Astrocyte (in vitro differentiated cells and primary cell): Measurements from ENCODE around the gene KCNN3. TPM values are rescaled to one million over a fixed set of nuclear protein-coding genes. Genes with fewer than 3 reads are reported as not detected.

ENCODE experiments used
- DNase-seq: peaks from one replicate; pipeline ENCODE4 v3.0.0-alpha.2; 2010; ENCODE audit warnings: low read depth
- FAIRE-seq: peaks from 2 replicates; lab custom pipeline; 2011; peaks lifted over from hg19 to GRCh38; lab: Jason Lieb, UNC
- H2AFZ ChIP-seq: 2 replicates; pipeline ENCODE4 v1.6.0; 2012; ENCODE audit warnings: low read depth, low read length, inconsistent platforms
- H3K27ac ChIP-seq: 2 replicates; pipeline ENCODE4 v1.5.1; 2011; ENCODE audit warnings: low read depth, low read length, inconsistent platforms
- H3K27me3 ChIP-seq: 2 replicates; pipeline ENCODE4 v1.6.0; 2011; ENCODE audit warnings: low read length, inconsistent platforms; ENCODE audit not compliant: insufficient read depth
- H3K36me3 ChIP-seq: 2 replicates; pipeline ENCODE4 v1.5.1; 2011; ENCODE audit warnings: low read length, inconsistent platforms; ENCODE audit not compliant: insufficient read depth
- H3K4me1 ChIP-seq: 2 replicates; pipeline ENCODE4 v1.5.1; 2011; ENCODE audit warnings: low read length, inconsistent platforms; ENCODE audit not compliant: insufficient read depth
- H3K4me2 ChIP-seq: 2 replicates; pipeline ENCODE4 v1.6.0; 2012; ENCODE audit warnings: low read length, inconsistent platforms
- H3K4me3 ChIP-seq: 2 replicates; pipeline ENCODE4 v1.5.1; 2011; ENCODE audit warnings: low read depth, mild to moderate bottlenecking, low read length, inconsistent platforms; ENCODE audit not compliant: insufficient read depth
- H3K79me2 ChIP-seq: 2 replicates; pipeline ENCODE4 v1.6.0; 2012; ENCODE audit warnings: mild to moderate bottlenecking, low read length, inconsistent platforms; ENCODE audit not compliant: insufficient read depth
- H3K9ac ChIP-seq: 2 replicates; pipeline ENCODE4 v1.6.0; 2012; ENCODE audit warnings: mild to moderate bottlenecking, low read length, inconsistent platforms
- H3K9me3 ChIP-seq: 2 replicates; pipeline ENCODE4 v1.5.1; 2012; ENCODE audit warnings: low read depth, mild to moderate bottlenecking, low read length, inconsistent platforms; ENCODE audit not compliant: insufficient read depth
- H4K20me1 ChIP-seq: 2 replicates; pipeline ENCODE4 v1.6.0; 2012; ENCODE audit warnings: low read length, inconsistent platforms; ENCODE audit not compliant: insufficient read depth
- H3K27ac Mint-ChIP-seq: one replicate; pipeline ENCODE4 v1.8.0; 2021; ENCODE audit warnings: mild to moderate bottlenecking, mixed read lengths; ENCODE audit not compliant: unreplicated experiment
- H3K27me3 Mint-ChIP-seq: one replicate; pipeline ENCODE4 v1.8.0; 2021; ENCODE audit warnings: low read depth, mixed read lengths; ENCODE audit not compliant: unreplicated experiment
- H3K36me3 Mint-ChIP-seq: one replicate; pipeline ENCODE4 v1.8.0; 2021; ENCODE audit warnings: low read depth, mixed read lengths; ENCODE audit not compliant: unreplicated experiment
- H3K4me1 Mint-ChIP-seq: one replicate; pipeline ENCODE4 v1.8.0; 2021; ENCODE audit warnings: low read depth, mixed read lengths; ENCODE audit not compliant: unreplicated experiment
- H3K4me3 Mint-ChIP-seq: one replicate; pipeline ENCODE4 v1.8.0; 2021; ENCODE audit warnings: mild to moderate bottlenecking, moderate library complexity, mixed read lengths; ENCODE audit not compliant: unreplicated experiment
- H3K9me3 Mint-ChIP-seq: one replicate; pipeline ENCODE4 v1.8.0; 2021; ENCODE audit warnings: mild to moderate bottlenecking, mixed read lengths; ENCODE audit not compliant: unreplicated experiment
- CTCF ChIP-seq: IDR thresholded peaks from 2 replicates; pipeline ENCODE4 v1.5.1; 2011; ENCODE audit warnings: low read depth, mild to moderate bottlenecking, inconsistent platforms, low read length, moderate library complexity; ENCODE audit not compliant: insufficient read depth
- EZH2 ChIP-seq: IDR thresholded peaks from 2 replicates; pipeline ENCODE4 v1.6.1; 2012; ENCODE audit warnings: mild to moderate bottlenecking, low read length, inconsistent platforms; ENCODE audit not compliant: insufficient read depth
- total RNA-seq: library from RNA; stranded (reverse); gene quantifications from 2 replicates; pipeline ENCODE4 v1.2.1, GENCODE V29; 2021

KCNN3 gene
- total RNA-seq, 1 donor from 2014 or later = 0.66 TPM

- TF ChIP-seq CTCF = no peak
- no peak for TF ChIP-seq EZH2
- Histone ChIP-seq H3K79me2 (no peaks in the 10 kb centered on the region), H3K4me3 (no peak overlapping the region), H3K9me3 (no peaks in the 10 kb centered on the region), H3K4me2 (no peak overlapping the region), H3K36me3 (no peaks in the 10 kb centered on the region), H3K4me1 (no peaks in the 10 kb centered on the region), H3K9ac (no peak overlapping the region), H3K27ac (no peak overlapping the region), H3K27me3 (peaks cover 18% of the 10 kb centered on the region), H4K20me1 (no peaks in the 10 kb centered on the region), H2AFZ (no peak overlapping the region)
- no peaks in the 10 kb centered on the region for H3K36me3 Mint-ChIP-seq
- peaks cover 39% of the 10 kb centered on the region for H3K27me3 Mint-ChIP-seq
- no peak overlapping the region for H3K4me3 Mint-ChIP-seq
- peak overlapping the region; percentile 34 for H3K27ac Mint-ChIP-seq
- no peak for DNase-seq
- no peaks in the 10 kb centered on the region for H3K9me3 Mint-ChIP-seq
- peaks cover 9% of the 10 kb centered on the region for H3K4me1 Mint-ChIP-seq
- FAIRE-seq = no peak
Observed at GRCh38 chr1:154777154-154777553, 92.9 kb downstream of the KCNN3 start.

- no peak for TF ChIP-seq CTCF
- no peak for TF ChIP-seq EZH2
- Histone ChIP-seq H2AFZ (no peak overlapping the region), H3K36me3 (no peaks in the 10 kb centered on the region), H4K20me1 (no peaks in the 10 kb centered on the region), H3K4me2 (no peak overlapping the region), H3K9me3 (no peaks in the 10 kb centered on the region), H3K27me3 (peaks cover 17% of the 10 kb centered on the region), H3K79me2 (no peaks in the 10 kb centered on the region), H3K27ac (no peak overlapping the region), H3K9ac (no peak overlapping the region), H3K4me1 (no peaks in the 10 kb centered on the region), H3K4me3 (no peak overlapping the region)
- Mint-ChIP-seq H3K9me3 (no peaks in the 10 kb centered on the region), H3K27me3 (peaks cover 33% of the 10 kb centered on the region), H3K36me3 (no peaks in the 10 kb centered on the region), H3K4me3 (no peak overlapping the region), H3K4me1 (peaks cover 9% of the 10 kb centered on the region), H3K27ac (no peak overlapping the region)
- FAIRE-seq (no peak), DNase-seq (no peak)
Observed at GRCh38 chr1:154775621-154776605, 94.2 kb downstream of the KCNN3 start.
